Endothelial cell of umbilical vein (primary cell): ENCODE measurements around the gene NKD1. TPM values are rescaled to one million over a fixed set of nuclear protein-coding genes. Genes with fewer than 3 reads are reported as not detected.

Source experiments
- BruUV-seq: library from RNA; stranded (reverse); fragments of 400-500 nt; replicated peaks from 2 replicates; lab custom pipeline; 2021; lab: Mats Ljungman, UMichigan
- CTCF ChIA-PET: fragments of 300-600, 350-600 bp; sonication (Branson Sonifier 250); formaldehyde crosslinking; loops from one replicate; lab custom pipeline; 2021; ENCODE audit warnings: antibody characterized with exemption, inconsistent platforms; lab: Charles Lee
- POLR2A ChIA-PET: fragments of 300-600, 350-600 bp; sonication (Branson Sonifier 250); formaldehyde crosslinking; loops from one replicate; lab custom pipeline; 2021; ENCODE audit warnings: antibody characterized with exemption, inconsistent platforms; lab: Charles Lee
- DNase-seq: peaks from one replicate; pipeline ENCODE4 v3.0.0-alpha.2; 2011; ENCODE audit warnings: low read depth, low spot score
- FAIRE-seq: peaks from 2 replicates; lab custom pipeline; 2011; peaks lifted over from hg19 to GRCh38; lab: Jason Lieb, UNC
- H2AFZ ChIP-seq: 2 replicates; pipeline ENCODE4 v1.6.0; 2012; ENCODE audit warnings: low read depth, low read length, control low read depth, inconsistent platforms
- H3K27ac ChIP-seq: 2 replicates; pipeline ENCODE4 v1.5.1; 2011; ENCODE audit warnings: low read depth, mild to moderate bottlenecking, control low read depth, low read length, moderate library complexity; ENCODE audit not compliant: insufficient read depth
- H3K27me3 ChIP-seq, 2 experiments: 2 replicates each; pipeline versions ENCODE4 v1.6.0 to v1.6.1; 2011; ENCODE audit warnings: low read length in 2 of 2, mixed read lengths in 1 of 2; ENCODE audit not compliant: control insufficient read depth in 2 of 2, insufficient read depth in 2 of 2
- H3K36me3 ChIP-seq, 2 experiments: 2 replicates in 1 of 2; 3 replicates in 1 of 2; pipeline ENCODE4 v1.5.1; 2011; ENCODE audit warnings: low read length in 2 of 2, mild to moderate bottlenecking in 1 of 2, moderate library complexity in 1 of 2; ENCODE audit not compliant: control insufficient read depth in 2 of 2, insufficient read depth in 2 of 2; ENCODE audit errors: extremely low read depth in 1 of 2
- H3K4me1 ChIP-seq: 3 replicates; pipeline ENCODE4 v1.5.1; 2011; ENCODE audit warnings: mild to moderate bottlenecking, low read length; ENCODE audit not compliant: control insufficient read depth, insufficient read depth; ENCODE audit errors: extremely low read depth
- H3K4me2 ChIP-seq: 2 replicates; pipeline ENCODE4 v1.6.1; 2011; ENCODE audit warnings: low read length, control low read depth, mixed read lengths; ENCODE audit not compliant: insufficient read depth
- H3K4me3 ChIP-seq, 3 experiments: fragments of 200-600 bp in 1 of 3; sonication (generic), shearing (Covaris generic) in 1 of 3; replicated peaks in 1 of 3; 2 replicates each; pipeline ENCODE4 v1.5.1; 2011 to 2016; ENCODE audit warnings: control low read depth in 3 of 3, low read length in 3 of 3, mild to moderate bottlenecking in 2 of 3, inconsistent platforms in 1 of 3, low read depth in 1 of 3, moderate library complexity in 1 of 3; ENCODE audit not compliant: insufficient read depth in 1 of 3
- H3K79me2 ChIP-seq: 2 replicates; pipeline ENCODE4 v1.6.0; 2012; ENCODE audit warnings: low read length, inconsistent platforms; ENCODE audit not compliant: control insufficient read depth, insufficient read depth
- H3K9ac ChIP-seq: replicated peaks from 2 replicates; pipeline ENCODE3; 2011; ENCODE audit warnings: low read length, control low read depth; ENCODE audit not compliant: insufficient read depth; ENCODE audit errors: extremely low read depth
- H3K9me1 ChIP-seq: replicated peaks from 3 replicates; pipeline ENCODE4 v1.6.0; 2011; ENCODE audit warnings: mild to moderate bottlenecking, low read length; ENCODE audit not compliant: control insufficient read depth, insufficient read depth; ENCODE audit errors: extremely low read depth
- H3K9me3 ChIP-seq: replicated peaks from 2 replicates; pipeline ENCODE4 v1.5.1; 2012; ENCODE audit warnings: low read length, inconsistent platforms; ENCODE audit not compliant: control insufficient read depth, insufficient read depth
- H4K20me1 ChIP-seq: replicated peaks from 2 replicates; pipeline ENCODE3; 2011; ENCODE audit warnings: mild to moderate bottlenecking, low read length; ENCODE audit not compliant: control insufficient read depth, insufficient read depth; ENCODE audit errors: extremely low read depth
- CTCF ChIP-seq, 2 donors: IDR thresholded peaks; 1 replicate in 1 of 2; 2 replicates in 1 of 2; pipeline ENCODE4 v1.5.1; 2011; ENCODE audit warnings: low read length in 2 of 2, mild to moderate bottlenecking in 2 of 2, moderate library complexity in 2 of 2, control low read depth in 1 of 2, inconsistent platforms in 1 of 2, low read depth in 1 of 2; ENCODE audit not compliant: insufficient read depth in 1 of 2; ENCODE audit errors: extremely low read depth in 1 of 2
- EZH2 ChIP-seq: IDR thresholded peaks from 2 replicates; pipeline ENCODE4 v1.6.1; 2012; ENCODE audit warnings: borderline replicate concordance, low read depth, mild to moderate bottlenecking, moderate library complexity, low read length, inconsistent platforms; ENCODE audit not compliant: severe bottlenecking
- FOS ChIP-seq: IDR thresholded peaks from 2 replicates; pipeline ENCODE4 v1.6.1; 2011; ENCODE audit warnings: mild to moderate bottlenecking, low read length, moderate library complexity, borderline replicate concordance; ENCODE audit not compliant: insufficient read depth
- GATA2 ChIP-seq: IDR thresholded peaks from 2 replicates; pipeline ENCODE4 v1.7.0; 2011; ENCODE audit warnings: low read depth, mild to moderate bottlenecking, moderate library complexity, mixed read lengths, low read length; ENCODE audit not compliant: insufficient read length, insufficient read depth
- JUN ChIP-seq: IDR thresholded peaks from 2 replicates; pipeline ENCODE4 v1.6.1; 2011; ENCODE audit warnings: borderline replicate concordance, low read depth; ENCODE audit not compliant: insufficient read length, insufficient read depth
- MAX ChIP-seq: IDR thresholded peaks from 2 replicates; pipeline ENCODE4 v1.6.1; 2011; ENCODE audit not compliant: insufficient read depth, insufficient read length
- MYC ChIP-seq: IDR thresholded peaks from one replicate; pipeline ENCODE4 v1.6.1; 2011; ENCODE audit warnings: mild to moderate bottlenecking, low read depth, low read length
- POLR2A ChIP-seq: IDR thresholded peaks from 2 replicates; pipeline ENCODE4 v1.6.1; 2012; ENCODE audit warnings: low read depth, mild to moderate bottlenecking, control low read depth, low read length
- POLR2AphosphoS5 ChIP-seq: IDR thresholded peaks from 2 replicates; pipeline ENCODE4 v1.6.1; 2012; ENCODE audit warnings: low read depth, mild to moderate bottlenecking, control low read depth, low read length, moderate library complexity; ENCODE audit not compliant: insufficient read depth
- dilution Hi-C: fragments of 300-500 bp; cut with MboI; formaldehyde crosslinking; loops from one replicate; pipeline ENCODE4 v1.15.0; 2019; ENCODE audit warnings: low sequenced_read_pairs; ENCODE audit not compliant: extremely low pct_ligation_motif_present
- intact Hi-C: fragments of 100-400 bp; cut with micrococcal nuclease; formaldehyde crosslinking; loops from one replicate; pipeline ENCODE4 v1.10.0; 2022
- polyA plus RNA-seq, 4 experiments: library from polyadenylated mRNA; depleted of rRNA in 3 of 4; stranded (reverse) in 3 of 4; unstranded in 1 of 4; fragments of >200 nt; gene quantifications; 2 replicates each; pipeline versions ENCODE4 v1.2.1 to v1.2.3, GENCODE V29; 2011 to 2012; ENCODE audit warnings: missing spikeins in 1 of 4
- total RNA-seq: library from RNA; stranded (reverse); gene quantifications from 2 replicates; pipeline ENCODE4 v1.2.3, GENCODE V29; 2021

Gene NKD1
- total and polyA plus RNA-seq, 2 donors (not counting 3 experiments of a cell fraction or from before 2014, with no cell fraction given) = not detected

DNA sequence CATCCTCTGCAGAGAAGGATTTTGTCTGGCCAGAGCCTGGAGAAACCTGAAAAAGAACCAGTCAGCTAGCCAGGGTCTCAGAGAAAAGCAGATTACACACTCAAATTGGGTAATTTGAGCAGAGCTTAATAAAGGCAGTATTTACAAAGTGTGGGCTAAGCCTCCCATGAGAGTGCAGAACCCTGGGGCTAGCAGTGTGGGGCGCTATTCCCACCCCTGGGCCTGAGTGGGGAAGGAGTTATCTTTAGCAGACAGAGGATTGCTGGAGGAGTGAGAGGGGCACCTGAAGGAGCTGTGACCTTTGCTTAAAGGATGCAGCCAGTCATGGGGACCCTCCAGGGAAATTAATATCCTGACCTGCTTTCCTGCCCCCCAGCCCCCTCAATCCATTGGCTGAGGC lies 86.8 kb downstream of the NKD1 start:
- Histone ChIP-seq H3K79me2 (no peaks in the 10 kb centered on the region), H3K9me1 (no peaks in the 10 kb centered on the region), H3K9me3 (no peaks in the 10 kb centered on the region), H4K20me1 (no peaks in the 10 kb centered on the region), H3K9ac (no peak overlapping the region), H3K4me3 (no peak overlapping the region), H2AFZ (no peak overlapping the region), H3K36me3 (no peaks in the 10 kb centered on the region), H3K4me1 (no peaks in the 10 kb centered on the region), H3K27ac (no peak overlapping the region), H3K27me3 (no peaks in the 10 kb centered on the region), H3K4me2 (no peak overlapping the region)
- BruUV-seq = no TSS peak
- dilution Hi-C loops = no loop called here
- no peak for DNase-seq
- TF ChIP-seq POLR2AphosphoS5 (no peak), GATA2 (no peak), FOS (no peak)
- CTCF ChIA-PET = interaction anchor here (0.6 kb wide), 1 partner anchor 16 kb away, joined by 4 read pairs; no protein-coding TSS in a partner anchor
- intact Hi-C loops = no loop called here
- FAIRE-seq = no peak
- POLR2A ChIA-PET = no interaction called here

DNA sequence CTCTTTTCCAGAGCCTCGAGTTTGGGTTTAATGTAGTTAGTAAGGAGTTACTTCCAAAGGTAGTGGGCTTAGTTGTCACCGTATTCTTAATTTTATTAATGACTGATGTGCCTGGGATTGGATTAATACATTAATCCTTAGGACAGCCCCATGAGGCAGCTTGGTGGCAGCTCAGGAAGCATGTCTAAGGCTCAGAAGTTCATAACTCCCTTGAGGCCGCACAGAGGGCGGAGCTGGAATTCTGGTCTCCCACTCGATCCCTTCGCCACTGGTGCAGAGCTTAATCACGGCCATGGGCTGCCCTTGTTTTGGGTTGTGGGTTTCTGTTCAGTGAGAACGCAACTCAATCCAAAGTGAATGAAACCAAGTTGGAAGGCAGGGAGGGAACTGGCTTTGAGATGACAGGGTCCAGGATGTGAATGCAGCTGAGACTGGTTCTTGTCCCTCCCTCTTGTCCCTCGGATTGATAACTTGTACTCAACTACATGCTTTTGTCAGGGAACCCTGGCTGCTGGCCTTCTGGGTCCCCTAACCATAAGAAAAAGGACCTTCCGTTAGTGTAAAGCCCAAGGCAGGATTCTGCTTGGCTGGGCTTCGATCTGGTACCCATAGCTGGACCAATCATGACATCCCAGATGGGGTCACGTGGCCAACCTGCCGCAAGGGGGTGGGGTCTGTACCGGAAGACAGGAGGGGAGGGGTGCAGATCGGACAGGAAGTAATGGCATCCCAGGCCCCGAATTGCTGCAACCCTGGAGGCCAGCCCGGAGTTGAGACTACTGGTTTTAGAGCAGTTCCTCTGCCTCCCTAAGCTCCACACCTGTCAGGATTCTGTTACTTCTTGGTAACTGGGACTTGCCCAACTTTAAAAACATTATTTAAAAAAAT lies 87.6 kb downstream of the NKD1 start:
- DNase-seq (no peak), FAIRE-seq (no peak)
- no peak overlapping the region for H3K9ac ChIP-seq
- H3K27ac ChIP-seq = no peak overlapping the region
- dilution Hi-C loops (no loop called here), intact Hi-C loops (no loop called here)
- no peaks in the 10 kb centered on the region for H3K9me3 ChIP-seq
- ChIA-PET CTCF (interaction anchor here (0.6 to 1.2 kb wide), 4 partner anchors 8 to 678 kb away, joined by 3 to 4 read pairs (median 4); no protein-coding TSS in a partner anchor), POLR2A (no interaction called here)
- BruUV-seq = no TSS peak
- no peaks in the 10 kb centered on the region for H3K79me2 ChIP-seq
- H4K20me1 ChIP-seq = no peaks in the 10 kb centered on the region
- no peaks in the 10 kb centered on the region for H3K36me3 ChIP-seq
- no peak overlapping the region for H2AFZ ChIP-seq
- H3K4me1 ChIP-seq = no peaks in the 10 kb centered on the region
- H3K4me3 ChIP-seq = no peak overlapping the region
- H3K27me3 ChIP-seq = no peaks in the 10 kb centered on the region
- H3K9me1 ChIP-seq = no peaks in the 10 kb centered on the region
- TF ChIP-seq POLR2A (no peak), MYC (no peak), MAX (no peak), FOS (no peak), EZH2 (no peak), GATA2 (no peak), JUN (no peak), CTCF (IDR thresholded peaks at IDR 0.05; ENCODE audit: extremely low read depth in 1 of 2, insufficient read depth in 1 of 2, low read depth in 1 of 2, low read length in 2 of 2) (no peak), POLR2AphosphoS5 (no peak)
- no peak overlapping the region for H3K4me2 ChIP-seq
